NCI-H2227 (cell line): Measurements from ENCODE around the gene SPATS1.

Experiments used
- DNase-seq: peaks from one replicate; lab custom pipeline; 2025; ENCODE audit not compliant: unreplicated experiment; lab: John Stamatoyannopoulos, UW

Gene SPATS1

DNA sequence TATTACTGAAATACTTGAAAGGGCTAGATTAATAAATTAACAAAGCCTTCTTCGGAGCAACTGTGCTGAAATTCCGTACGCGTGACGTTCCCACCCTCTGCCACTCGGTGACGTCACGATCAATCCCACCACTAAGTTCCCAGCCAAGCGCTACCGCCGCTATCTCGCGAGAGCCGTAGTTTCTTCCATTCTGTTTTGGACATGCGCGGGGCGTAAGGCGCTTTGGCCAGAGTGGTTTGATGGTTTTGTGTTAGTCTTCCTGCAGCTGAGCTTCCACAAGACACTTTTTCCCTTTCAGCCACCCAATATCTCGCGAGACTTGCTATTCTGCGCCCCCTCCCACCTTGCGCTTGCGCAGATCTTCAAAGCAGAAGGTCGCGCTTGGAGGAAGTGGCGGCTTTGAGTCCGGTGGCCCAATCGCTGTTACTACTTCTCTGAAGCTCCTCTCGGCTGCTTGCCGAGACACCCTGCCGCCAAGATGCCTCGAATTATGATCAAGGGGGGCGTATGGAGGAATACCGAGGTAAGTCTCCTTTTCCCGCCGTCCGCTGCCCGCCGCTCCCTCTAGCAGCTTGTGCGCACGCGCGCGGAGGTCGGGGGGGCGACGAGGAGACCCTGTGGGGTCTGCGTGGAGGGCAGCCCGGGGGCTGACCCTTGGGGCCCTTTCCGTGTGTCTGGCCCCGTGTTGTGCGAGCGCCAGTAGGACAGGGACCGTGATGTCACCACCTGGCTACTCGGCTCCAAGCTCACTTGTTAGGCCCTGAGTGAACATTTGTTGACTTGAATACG is 45.1 kb downstream of the SPATS1 start, which contains the start of gene CDC5L:
Gene CDC5L (plus strand): TSS at position 361 of the 789 bp plus-strand sequence. CDS start 118 bp downstream, at position 479.
- DNase-seq: peak; percentile 97

DNA sequence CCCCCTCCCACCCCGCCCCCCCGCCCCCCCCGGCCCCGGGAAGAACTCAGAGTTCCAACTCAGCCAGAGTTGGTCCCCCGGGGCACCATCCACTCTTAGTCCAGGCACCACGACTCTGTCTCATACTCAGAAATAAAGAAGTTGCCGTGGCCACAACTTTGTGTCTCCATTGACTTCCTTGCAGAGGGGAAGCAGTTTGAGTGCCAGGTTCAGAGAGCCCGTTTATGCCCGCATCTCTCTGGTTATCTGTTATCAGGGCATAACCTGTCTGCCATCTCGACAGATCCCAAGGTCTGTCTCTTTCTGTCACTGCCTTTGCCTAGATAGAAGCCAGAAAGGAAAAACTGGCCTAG is 45.7 kb downstream of the SPATS1 start:
- no peak for DNase-seq

DNA sequence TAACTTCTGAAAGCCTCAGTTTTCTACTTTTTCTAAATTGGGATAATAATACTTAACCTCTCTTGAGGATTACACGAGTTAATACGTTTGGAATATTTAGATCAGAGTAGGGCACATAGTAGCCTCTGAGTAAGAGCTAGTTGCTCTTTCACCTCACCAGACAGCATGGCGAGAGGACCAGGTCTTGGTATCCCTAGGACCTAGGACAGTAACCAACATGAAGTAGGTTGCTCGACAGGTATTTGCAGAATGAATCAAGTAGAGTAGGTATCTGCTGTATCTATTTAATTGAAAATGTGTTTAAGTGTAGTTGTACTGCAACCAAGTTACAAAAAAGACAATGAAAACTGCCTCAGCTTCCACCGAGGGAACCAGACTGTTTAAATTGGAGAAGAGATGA is 46.4 kb downstream of the SPATS1 start:
- no peak for DNase-seq

DNA sequence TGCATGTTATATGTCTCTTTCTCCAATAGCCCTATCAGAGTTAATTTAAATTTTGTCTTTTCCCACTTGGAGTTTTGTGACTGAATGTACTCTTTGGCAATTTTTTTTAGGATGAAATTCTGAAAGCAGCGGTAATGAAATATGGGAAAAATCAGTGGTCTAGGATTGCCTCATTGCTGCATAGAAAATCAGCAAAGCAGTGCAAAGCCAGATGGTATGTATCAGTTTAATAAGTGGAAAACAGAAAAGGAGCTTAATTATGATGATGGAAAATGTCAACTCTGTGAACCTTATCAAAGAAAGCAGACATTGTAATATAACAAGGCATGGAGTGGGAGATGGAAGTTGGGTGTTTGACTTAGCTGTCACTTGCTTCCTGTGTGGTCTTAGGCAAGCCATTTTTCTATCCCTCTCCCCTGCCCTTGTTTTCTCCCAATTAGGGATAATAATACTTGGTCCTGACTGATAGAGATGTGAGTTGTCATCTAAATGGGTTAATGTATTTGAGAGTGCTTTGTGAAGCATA is 47.8 kb downstream of the SPATS1 start:
- no peak for DNase-seq
